GM12878 (cell line): Measurements from ENCODE around the gene PARP2. TPM values are rescaled to one million over a fixed set of nuclear protein-coding genes. Genes with fewer than 3 reads are reported as not detected.

Experiments
- ATAC-seq: fragments of 200-7000 bp; cut with Tn5 transposase; 3 replicates; pipeline ENCODE4 v1.9.1; 2020; ENCODE audit warnings: mild to moderate bottlenecking, moderate library complexity
- BruUV-seq: library from RNA; stranded (reverse); fragments of 400-500 nt; replicated peaks from 2 replicates; lab custom pipeline; 2021; lab: Mats Ljungman, UMichigan
- CTCF ChIA-PET: fragments of 300-600 bp; sonication (Branson Sonifier 250); formaldehyde crosslinking; extraction: SDS; loops from one replicate; lab custom pipeline; 2021; ENCODE audit warnings: inconsistent platforms; lab: Yijun Ruan, JAX
- POLR2A ChIA-PET: fragments of 350-600 bp; formaldehyde crosslinking; extraction: SDS; loops from one replicate; lab custom pipeline; 2021; ENCODE audit warnings: inconsistent platforms; lab: Charles Lee
- RAD21 ChIA-PET: fragments of 300-600 bp; sonication (Branson Sonifier 250); formaldehyde crosslinking; loops from one replicate; lab custom pipeline; 2023; ENCODE audit warnings: antibody characterized with exemption; ENCODE audit not compliant: unreplicated experiment; lab: Charles Lee
- SMC1A ChIA-PET: fragments of 300-600 bp; sonication (Branson Sonifier 250); formaldehyde crosslinking; loops from one replicate; lab custom pipeline; 2023; ENCODE audit not compliant: unreplicated experiment, uncharacterized antibody; lab: Charles Lee
- DNase-seq: peaks from one replicate; pipeline ENCODE4 v3.0.0-alpha.2; 2011; ENCODE audit warnings: low read depth, low spot score
- FAIRE-seq: peaks from 3 replicates; lab custom pipeline; 2011; peaks lifted over from hg19 to GRCh38; lab: Jason Lieb, UNC
- H2AFZ ChIP-seq: 2 replicates; pipeline ENCODE4 v1.6.0; 2011; ENCODE audit warnings: low read depth, low read length, control low read depth; ENCODE audit not compliant: control insufficient read depth
- H3K27ac ChIP-seq: 2 replicates; pipeline ENCODE4 v1.5.1; 2011; ENCODE audit warnings: control low read depth; ENCODE audit not compliant: control insufficient read depth, insufficient read depth
- H3K27me3 ChIP-seq, 2 experiments: replicated peaks in 1 of 2; 2 replicates each; pipeline versions ENCODE4 v1.6.0 to v1.6.1; 2011; ENCODE audit warnings: low read length in 1 of 2; ENCODE audit not compliant: control insufficient read depth in 2 of 2, insufficient read depth in 2 of 2
- H3K36me3 ChIP-seq, 2 experiments: 2 replicates each; pipeline ENCODE4 v1.5.1; 2011; ENCODE audit warnings: low read length in 1 of 2; ENCODE audit not compliant: control insufficient read depth in 2 of 2, insufficient read depth in 2 of 2
- H3K4me1 ChIP-seq: 2 replicates; pipeline ENCODE4 v1.6.1; 2011; ENCODE audit warnings: mild to moderate bottlenecking, low read length, moderate library complexity, mixed read lengths; ENCODE audit not compliant: control insufficient read depth, insufficient read depth
- H3K4me2 ChIP-seq: 2 replicates; pipeline ENCODE4 v1.6.0; 2011; ENCODE audit warnings: control low read depth; ENCODE audit not compliant: control insufficient read depth, insufficient read depth
- H3K4me3 ChIP-seq: fragments of 200-600 bp; sonication (generic); 2 replicates; pipeline ENCODE4 v1.5.1; 2016
- H3K79me2 ChIP-seq: 2 replicates; pipeline ENCODE4 v1.6.0; 2011; ENCODE audit warnings: low read length; ENCODE audit not compliant: control insufficient read depth, insufficient read depth
- H3K9ac ChIP-seq: 2 replicates; pipeline ENCODE4 v1.8.0; 2011; ENCODE audit warnings: low read length, control low read depth, mixed read lengths; ENCODE audit not compliant: control insufficient read depth, insufficient read depth
- H3K9me3 ChIP-seq: replicated peaks from 3 replicates; pipeline ENCODE4 v1.5.1; 2011; ENCODE audit warnings: mild to moderate bottlenecking, low read length; ENCODE audit not compliant: control insufficient read depth, insufficient read depth
- H4K20me1 ChIP-seq: 2 replicates; pipeline ENCODE4 v1.6.0; 2011; ENCODE audit not compliant: control insufficient read depth, insufficient read depth
- ATF7 ChIP-seq: fragments of 450-650 bp; IDR thresholded peaks from 2 replicates; pipeline ENCODE4 v1.6.1; 2016; ENCODE audit warnings: low read depth, mild to moderate bottlenecking
- CHD2 ChIP-seq: IDR thresholded peaks from 2 replicates; pipeline ENCODE4 v1.6.1; 2011; ENCODE audit warnings: low read depth, low read length, improper control_type of control experiment, borderline replicate concordance
- CREM ChIP-seq: IDR thresholded peaks from 2 replicates; pipeline ENCODE4 v1.6.1; 2014; ENCODE audit warnings: antibody characterized with exemption, low read depth
- EED ChIP-seq: sonication (generic); IDR thresholded peaks from 2 replicates; pipeline ENCODE4 v1.6.1; 2016; ENCODE audit warnings: antibody characterized with exemption, low read depth
- FOXM1 ChIP-seq: IDR thresholded peaks from 2 replicates; pipeline ENCODE4 v1.6.1; 2012; ENCODE audit warnings: low read depth, mild to moderate bottlenecking, inconsistent platforms, low read length, moderate library complexity
- LARP7 ChIP-seq: fragments of 450-650 bp; IDR thresholded peaks from 2 replicates; pipeline ENCODE4 v1.6.1; 2017; ENCODE audit warnings: mild to moderate bottlenecking
- NFYA ChIP-seq: IDR thresholded peaks from 2 replicates; pipeline ENCODE4 v1.6.1; 2011; ENCODE audit warnings: low read depth, mild to moderate bottlenecking, low read length, improper control_type of control experiment, borderline replicate concordance
- RCOR1 ChIP-seq: conservative IDR thresholded peaks from 2 replicates; pipeline ENCODE4 v1.6.1; 2012; ENCODE audit warnings: low read depth, low read length, improper control_type of control experiment
- TARDBP ChIP-seq: IDR thresholded peaks from 2 replicates; pipeline ENCODE4 v1.6.1; 2016; ENCODE audit warnings: borderline replicate concordance
- ZNF217 ChIP-seq: fragments of 450-650 bp; IDR thresholded peaks from 2 replicates; pipeline ENCODE4 v1.6.1; 2017; ENCODE audit warnings: antibody characterized with exemption, mild to moderate bottlenecking
- WGBS: methylation state at CpG from one replicate; pipeline ENCODE4 v1.1.6; 2016; ENCODE audit warnings: low lambda C conversion rate; ENCODE audit not compliant: insufficient replicate concordance, insufficient coverage; ENCODE audit errors: missing lambda C conversion rate; 5-methylcytosine and 5-hydroxymethylcytosine counted together
- in situ Hi-C: fragments of 300-500 bp; cut with MboI; formaldehyde crosslinking; loops from 9 replicates; pipeline ENCODE4 v1.14.3; 2018; ENCODE audit warnings: mixed read lengths
- intact Hi-C: fragments of 100-400 bp; cut with micrococcal nuclease; formaldehyde crosslinking; loops from one replicate; pipeline ENCODE4 v1.14.2; 2022; ENCODE audit not compliant: unreplicated experiment
- polyA plus RNA-seq, 11 experiments: library from polyadenylated mRNA; depleted of rRNA in 4 of 11; unstranded in 6 of 11; stranded (reverse) in 5 of 11; fragments of >200 nt; fragmentation: Nextera tagmentation in 4 of 11; fragmentation: Illumina TruSeq in 1 of 11; extraction: Ambion mirVana in 4 of 11; extraction: Trizol in 1 of 11; gene quantifications; 1 replicate in 1 of 11; 2 replicates in 10 of 11; pipeline versions ENCODE4 v1.2.1 to v1.2.3, GENCODE V29; 2011 to 2016; ENCODE audit warnings: inconsistent platforms in 2 of 11, missing spikeins in 2 of 11, low read depth in 1 of 11
- total RNA-seq, 4 experiments: library from RNA; depleted of rRNA in 3 of 4; stranded (reverse); fragments of >200 nt in 3 of 4; fragmentation: Illumina TruSeq in 1 of 4; extraction: Trizol in 1 of 4; gene quantifications; 2 replicates each; pipeline versions ENCODE4 v1.2.1 to v1.2.3, GENCODE V29; 2013 to 2021
- TF ChIP-seq, protein P1 (sequence below): fragments of 450-650 bp; IDR thresholded peaks from 2 replicates; pipeline ENCODE4 v1.6.1; 2017; ENCODE audit warnings: mild to moderate bottlenecking
- TF ChIP-seq, protein P2 (sequence below): IDR thresholded peaks from 2 replicates; pipeline ENCODE4 v1.6.1; 2012; ENCODE audit warnings: improper control_type of control experiment, low read depth, low read length; ENCODE audit not compliant: insufficient replicate concordance
- TF ChIP-seq, protein P3 (sequence below): fragments of 450-650 bp; IDR thresholded peaks from 2 replicates; pipeline ENCODE4 v1.6.1; 2017; ENCODE audit warnings: antibody characterized with exemption, mild to moderate bottlenecking, moderate library complexity

PARP2 gene
- total and polyA plus RNA-seq, 10 of the 15 experiments (the other 5 are each of a cell fraction or from before 2014, with no cell fraction given) = 26.7 to 75.4 (median 42.3) TPM

DNA sequence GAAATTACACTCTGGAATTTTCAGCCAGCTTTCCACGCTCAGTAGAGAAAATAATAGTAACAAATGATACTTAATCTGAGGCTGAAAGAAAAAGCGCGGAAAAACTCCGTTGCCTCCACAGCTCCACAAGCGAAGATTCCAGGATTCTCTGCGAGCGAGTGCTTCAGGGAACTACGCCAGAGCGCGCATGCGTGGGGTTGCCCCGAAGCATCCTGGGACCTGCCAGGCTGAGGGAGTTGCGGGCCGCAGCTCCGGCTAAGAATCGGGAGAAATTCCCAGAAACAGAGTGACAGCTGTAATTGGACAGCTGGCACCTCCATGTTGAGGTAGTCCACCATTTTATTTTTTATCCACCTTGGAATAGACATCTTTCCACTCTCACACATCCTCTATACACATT, 25.7 kb upstream of the PARP2 start:
- Histone ChIP-seq H3K9me3 (no peaks in the 10 kb centered on the region), H3K27me3 (no peaks in the 10 kb centered on the region), H3K79me2 (no peaks in the 10 kb centered on the region), H3K4me3 (no peak overlapping the region), H3K4me1 (no peaks in the 10 kb centered on the region), H3K36me3 (peaks cover 7 to 18% of the 10 kb centered on the region in 2 experiments), H3K9ac (no peak overlapping the region), H2AFZ (no peak overlapping the region), H4K20me1 (no peaks in the 10 kb centered on the region), H3K4me2 (no peak overlapping the region), H3K27ac (no peak overlapping the region)
- POLR2A ChIA-PET = no interaction called here
- ATAC-seq = no peak
- intact Hi-C loops = no loop called here
- RAD21 ChIA-PET = interaction anchor here (2.0 kb wide), 1 partner anchor 10 kb away, joined by 4 read pairs; no protein-coding TSS in a partner anchor
- BruUV-seq = no TSS peak
- TF ChIP-seq, protein P1, sequence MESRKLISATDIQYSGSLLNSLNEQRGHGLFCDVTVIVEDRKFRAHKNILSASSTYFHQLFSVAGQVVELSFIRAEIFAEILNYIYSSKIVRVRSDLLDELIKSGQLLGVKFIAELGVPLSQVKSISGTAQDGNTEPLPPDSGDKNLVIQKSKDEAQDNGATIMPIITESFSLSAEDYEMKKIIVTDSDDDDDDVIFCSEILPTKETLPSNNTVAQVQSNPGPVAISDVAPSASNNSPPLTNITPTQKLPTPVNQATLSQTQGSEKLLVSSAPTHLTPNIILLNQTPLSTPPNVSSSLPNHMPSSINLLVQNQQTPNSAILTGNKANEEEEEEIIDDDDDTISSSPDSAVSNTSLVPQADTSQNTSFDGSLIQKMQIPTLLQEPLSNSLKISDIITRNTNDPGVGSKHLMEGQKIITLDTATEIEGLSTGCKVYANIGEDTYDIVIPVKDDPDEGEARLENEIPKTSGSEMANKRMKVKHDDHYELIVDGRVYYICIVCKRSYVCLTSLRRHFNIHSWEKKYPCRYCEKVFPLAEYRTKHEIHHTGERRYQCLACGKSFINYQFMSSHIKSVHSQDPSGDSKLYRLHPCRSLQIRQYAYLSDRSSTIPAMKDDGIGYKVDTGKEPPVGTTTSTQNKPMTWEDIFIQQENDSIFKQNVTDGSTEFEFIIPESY = no peak
- TF ChIP-seq, protein P2, sequence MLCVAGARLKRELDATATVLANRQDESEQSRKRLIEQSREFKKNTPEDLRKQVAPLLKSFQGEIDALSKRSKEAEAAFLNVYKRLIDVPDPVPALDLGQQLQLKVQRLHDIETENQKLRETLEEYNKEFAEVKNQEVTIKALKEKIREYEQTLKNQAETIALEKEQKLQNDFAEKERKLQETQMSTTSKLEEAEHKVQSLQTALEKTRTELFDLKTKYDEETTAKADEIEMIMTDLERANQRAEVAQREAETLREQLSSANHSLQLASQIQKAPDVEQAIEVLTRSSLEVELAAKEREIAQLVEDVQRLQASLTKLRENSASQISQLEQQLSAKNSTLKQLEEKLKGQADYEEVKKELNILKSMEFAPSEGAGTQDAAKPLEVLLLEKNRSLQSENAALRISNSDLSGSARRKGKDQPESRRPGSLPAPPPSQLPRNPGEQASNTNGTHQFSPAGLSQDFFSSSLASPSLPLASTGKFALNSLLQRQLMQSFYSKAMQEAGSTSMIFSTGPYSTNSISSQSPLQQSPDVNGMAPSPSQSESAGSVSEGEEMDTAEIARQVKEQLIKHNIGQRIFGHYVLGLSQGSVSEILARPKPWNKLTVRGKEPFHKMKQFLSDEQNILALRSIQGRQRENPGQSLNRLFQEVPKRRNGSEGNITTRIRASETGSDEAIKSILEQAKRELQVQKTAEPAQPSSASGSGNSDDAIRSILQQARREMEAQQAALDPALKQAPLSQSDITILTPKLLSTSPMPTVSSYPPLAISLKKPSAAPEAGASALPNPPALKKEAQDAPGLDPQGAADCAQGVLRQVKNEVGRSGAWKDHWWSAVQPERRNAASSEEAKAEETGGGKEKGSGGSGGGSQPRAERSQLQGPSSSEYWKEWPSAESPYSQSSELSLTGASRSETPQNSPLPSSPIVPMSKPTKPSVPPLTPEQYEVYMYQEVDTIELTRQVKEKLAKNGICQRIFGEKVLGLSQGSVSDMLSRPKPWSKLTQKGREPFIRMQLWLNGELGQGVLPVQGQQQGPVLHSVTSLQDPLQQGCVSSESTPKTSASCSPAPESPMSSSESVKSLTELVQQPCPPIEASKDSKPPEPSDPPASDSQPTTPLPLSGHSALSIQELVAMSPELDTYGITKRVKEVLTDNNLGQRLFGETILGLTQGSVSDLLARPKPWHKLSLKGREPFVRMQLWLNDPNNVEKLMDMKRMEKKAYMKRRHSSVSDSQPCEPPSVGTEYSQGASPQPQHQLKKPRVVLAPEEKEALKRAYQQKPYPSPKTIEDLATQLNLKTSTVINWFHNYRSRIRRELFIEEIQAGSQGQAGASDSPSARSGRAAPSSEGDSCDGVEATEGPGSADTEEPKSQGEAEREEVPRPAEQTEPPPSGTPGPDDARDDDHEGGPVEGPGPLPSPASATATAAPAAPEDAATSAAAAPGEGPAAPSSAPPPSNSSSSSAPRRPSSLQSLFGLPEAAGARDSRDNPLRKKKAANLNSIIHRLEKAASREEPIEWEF = no peak
- TF ChIP-seq RCOR1 (no peak), CHD2 (no peak), ATF7 (no peak), CREM (no peak), NFYA (no peak), FOXM1 (no peak), TARDBP (no peak), EED (no peak), ZNF217 (no peak), LARP7 (no peak)
- TF ChIP-seq, protein P3, sequence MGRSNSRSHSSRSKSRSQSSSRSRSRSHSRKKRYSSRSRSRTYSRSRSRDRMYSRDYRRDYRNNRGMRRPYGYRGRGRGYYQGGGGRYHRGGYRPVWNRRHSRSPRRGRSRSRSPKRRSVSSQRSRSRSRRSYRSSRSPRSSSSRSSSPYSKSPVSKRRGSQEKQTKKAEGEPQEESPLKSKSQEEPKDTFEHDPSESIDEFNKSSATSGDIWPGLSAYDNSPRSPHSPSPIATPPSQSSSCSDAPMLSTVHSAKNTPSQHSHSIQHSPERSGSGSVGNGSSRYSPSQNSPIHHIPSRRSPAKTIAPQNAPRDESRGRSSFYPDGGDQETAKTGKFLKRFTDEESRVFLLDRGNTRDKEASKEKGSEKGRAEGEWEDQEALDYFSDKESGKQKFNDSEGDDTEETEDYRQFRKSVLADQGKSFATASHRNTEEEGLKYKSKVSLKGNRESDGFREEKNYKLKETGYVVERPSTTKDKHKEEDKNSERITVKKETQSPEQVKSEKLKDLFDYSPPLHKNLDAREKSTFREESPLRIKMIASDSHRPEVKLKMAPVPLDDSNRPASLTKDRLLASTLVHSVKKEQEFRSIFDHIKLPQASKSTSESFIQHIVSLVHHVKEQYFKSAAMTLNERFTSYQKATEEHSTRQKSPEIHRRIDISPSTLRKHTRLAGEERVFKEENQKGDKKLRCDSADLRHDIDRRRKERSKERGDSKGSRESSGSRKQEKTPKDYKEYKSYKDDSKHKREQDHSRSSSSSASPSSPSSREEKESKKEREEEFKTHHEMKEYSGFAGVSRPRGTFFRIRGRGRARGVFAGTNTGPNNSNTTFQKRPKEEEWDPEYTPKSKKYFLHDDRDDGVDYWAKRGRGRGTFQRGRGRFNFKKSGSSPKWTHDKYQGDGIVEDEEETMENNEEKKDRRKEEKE = no peak
- CTCF ChIA-PET = interaction anchor here (3.2 kb wide), 1 partner anchor 10 kb away, joined by 22 read pairs; no protein-coding TSS in a partner anchor
- SMC1A ChIA-PET = interaction anchor here (1.1 to 1.5 kb wide), 2 partner anchors 10 to 291 kb away, joined by 3 to 5 read pairs; no protein-coding TSS in a partner anchor
- 98% methylated on average over 16 of the region's 16 CpGs for WGBS
- in situ Hi-C loops = no loop called here
- no peak for DNase-seq
- FAIRE-seq = no peak
